Measurements from ENCODE around the gene ST8SIA6.
"Not testable (repeated sequence)": the region's sequence is repeated elsewhere in the genome, so short reads cannot be mapped to it uniquely, and the experiment has no call there.

Gene ST8SIA6, protein sequence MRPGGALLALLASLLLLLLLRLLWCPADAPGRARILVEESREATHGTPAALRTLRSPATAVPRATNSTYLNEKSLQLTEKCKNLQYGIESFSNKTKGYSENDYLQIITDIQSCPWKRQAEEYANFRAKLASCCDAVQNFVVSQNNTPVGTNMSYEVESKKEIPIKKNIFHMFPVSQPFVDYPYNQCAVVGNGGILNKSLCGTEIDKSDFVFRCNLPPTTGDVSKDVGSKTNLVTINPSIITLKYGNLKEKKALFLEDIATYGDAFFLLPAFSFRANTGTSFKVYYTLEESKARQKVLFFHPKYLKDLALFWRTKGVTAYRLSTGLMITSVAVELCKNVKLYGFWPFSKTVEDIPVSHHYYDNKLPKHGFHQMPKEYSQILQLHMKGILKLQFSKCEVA

DNA sequence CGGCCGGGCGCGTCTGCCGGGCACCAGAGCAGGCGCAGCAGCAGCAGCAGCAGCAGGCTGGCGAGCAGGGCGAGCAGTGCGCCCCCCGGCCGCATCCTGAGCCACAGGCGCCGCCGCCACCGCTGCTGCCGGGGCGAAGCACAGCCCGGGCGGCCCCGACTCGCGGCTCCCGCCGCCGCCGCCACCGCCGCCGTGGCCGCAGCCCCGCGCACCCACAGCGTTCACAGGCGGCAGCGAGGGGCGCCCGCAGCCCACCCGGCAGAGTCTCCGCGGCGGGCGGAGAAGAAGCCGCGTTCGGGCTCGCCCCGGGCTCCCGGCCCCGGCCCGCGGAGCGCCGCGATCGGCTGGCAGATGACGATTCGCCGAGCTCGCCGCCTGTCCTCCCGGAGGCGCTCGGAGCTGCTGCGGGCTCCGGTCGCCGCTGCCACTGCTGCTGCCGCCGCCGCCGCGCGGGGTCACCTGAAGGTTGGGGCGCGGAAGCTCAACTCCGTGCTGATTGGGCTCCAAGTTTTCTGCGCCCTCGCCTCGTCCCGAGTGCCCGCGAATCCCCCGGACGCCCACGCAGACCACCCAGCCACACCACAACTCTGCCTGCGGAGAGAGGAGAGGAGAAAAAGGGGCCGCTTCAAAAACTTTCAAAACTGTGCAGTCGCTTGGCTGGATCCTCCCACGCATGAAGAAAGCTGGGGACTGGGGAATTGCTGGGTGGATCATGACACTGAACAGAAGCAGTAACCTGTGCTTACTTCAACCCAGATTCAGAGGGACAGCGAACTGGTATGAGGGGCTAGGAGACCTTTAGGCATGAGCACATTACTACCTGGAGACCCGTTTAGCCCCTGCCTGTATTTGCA, at the start of gene ST8SIA6:
TSS of gene ST8SIA6 (minus strand) at position 435 of the 854 bp plus-strand sequence. CDS start at position 95, 340 bp downstream.
- peak; percentile 47 for DNase-seq

DNA sequence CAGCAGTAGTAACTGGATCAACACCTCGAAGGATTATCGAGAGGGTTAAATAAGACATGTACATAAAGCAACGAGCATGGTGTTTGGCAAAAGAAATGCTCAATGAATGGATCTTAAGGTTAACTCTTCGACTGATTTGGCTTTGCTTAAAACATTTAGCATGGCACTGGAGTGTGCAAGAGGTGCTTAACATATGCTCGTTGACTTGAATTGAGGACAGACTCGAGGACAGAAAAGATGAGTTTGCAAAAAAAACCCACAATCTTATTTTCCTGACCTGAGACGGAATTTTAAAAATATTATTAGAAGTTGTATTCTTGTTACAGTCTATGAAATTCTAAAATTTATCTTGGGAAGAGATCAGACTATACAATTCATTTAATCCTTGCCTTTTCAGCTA, 49.4 kb upstream of the ST8SIA6 start:
- no peak for DNase-seq

DNA sequence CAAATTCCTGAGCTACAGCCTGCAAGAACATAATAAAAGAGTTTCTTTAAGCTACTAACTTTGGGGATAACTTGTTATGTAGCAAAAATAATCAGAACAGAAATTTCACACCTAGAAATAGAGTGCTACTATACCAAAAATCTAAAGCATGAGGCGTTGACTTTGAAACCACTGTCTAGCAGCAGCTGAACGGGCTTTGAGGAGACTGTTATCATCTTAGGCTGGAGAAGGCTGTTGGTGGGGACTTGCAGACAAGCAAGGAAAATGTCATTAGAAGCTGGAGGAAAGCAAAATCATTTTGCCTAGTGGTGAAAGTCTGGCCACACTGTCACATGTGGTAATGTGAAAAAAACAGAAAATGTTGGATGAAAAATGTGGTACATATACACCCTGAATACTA, 48.4 kb upstream of the ST8SIA6 start:
- DNase-seq, result no peak

DNA sequence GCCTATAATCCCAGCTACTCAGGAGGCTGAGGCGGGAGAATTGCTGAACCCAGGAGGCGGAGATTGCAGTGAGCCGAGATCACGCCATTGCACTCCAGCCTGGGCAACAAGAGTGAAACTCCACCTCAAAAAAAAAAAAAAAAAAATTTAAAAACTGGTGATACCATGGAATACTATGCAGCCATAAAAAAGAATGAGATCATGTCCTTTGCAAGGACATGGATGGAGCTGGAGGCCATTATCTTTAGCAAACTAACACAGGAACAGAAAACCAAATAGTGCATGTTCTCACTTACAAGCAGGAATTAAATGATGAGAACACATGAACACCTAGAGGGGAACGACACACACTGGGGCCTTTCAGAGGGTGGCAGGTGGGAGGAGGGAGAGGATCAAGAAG, 44.6 kb upstream of the ST8SIA6 start:
- not testable (repeated sequence) for DNase-seq

DNA sequence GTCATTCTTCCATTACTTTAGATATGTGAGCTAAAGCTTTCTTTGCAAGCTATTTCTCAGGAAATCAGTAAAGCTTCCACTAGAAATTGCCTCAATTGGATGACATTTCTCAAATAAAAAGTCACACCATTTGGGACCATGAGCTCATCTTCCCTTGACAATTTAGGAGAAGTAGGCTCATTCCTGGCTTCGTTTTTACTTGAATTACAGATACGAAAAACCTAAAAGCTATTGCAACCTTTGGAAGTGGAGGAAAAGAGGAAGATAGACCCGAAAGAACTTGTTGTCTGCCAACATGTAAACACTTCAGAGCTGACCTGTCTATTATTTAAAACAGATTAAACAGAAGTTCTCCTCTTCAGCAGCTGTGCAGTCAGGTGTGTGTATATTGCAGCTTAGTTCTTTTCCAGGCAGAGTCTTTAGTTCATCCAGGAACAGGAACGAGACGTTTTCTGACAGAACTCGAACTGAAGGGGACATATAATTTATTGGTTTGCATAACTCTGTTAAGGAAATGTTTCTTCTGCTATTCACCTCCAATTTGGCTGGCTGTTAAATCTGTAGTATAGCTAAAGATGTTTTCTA, 43.1 kb upstream of the ST8SIA6 start:
- no peak for DNase-seq

DNA sequence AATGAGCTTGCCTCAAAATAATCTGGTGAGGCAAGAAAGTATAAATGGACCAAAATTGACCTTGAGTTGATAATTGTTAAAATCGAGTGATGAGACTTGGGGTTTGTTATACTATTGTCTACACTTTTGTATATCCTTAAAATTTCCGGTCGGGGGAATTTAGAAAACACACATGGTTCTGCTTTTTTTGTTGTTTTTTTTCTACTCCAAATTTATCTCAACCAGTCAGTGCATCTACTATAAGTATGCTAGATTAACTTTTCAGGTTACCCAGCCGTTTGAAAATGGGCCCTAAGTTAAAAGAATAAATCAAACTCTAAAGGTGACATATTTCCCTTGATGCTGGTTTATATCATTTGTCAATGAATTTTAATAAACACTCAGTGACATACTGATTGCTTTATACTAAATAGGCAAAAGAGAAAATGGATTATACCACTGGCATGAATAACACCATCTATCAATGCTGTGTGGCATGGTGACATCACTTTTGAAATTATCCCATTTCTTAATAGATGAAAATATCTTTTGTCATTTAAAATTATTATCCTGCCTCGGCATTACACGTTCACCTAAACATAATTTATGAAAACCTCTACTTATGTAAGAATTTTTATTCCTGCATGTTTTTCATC, 40.3 kb upstream of the ST8SIA6 start:
- no peak for DNase-seq

DNA sequence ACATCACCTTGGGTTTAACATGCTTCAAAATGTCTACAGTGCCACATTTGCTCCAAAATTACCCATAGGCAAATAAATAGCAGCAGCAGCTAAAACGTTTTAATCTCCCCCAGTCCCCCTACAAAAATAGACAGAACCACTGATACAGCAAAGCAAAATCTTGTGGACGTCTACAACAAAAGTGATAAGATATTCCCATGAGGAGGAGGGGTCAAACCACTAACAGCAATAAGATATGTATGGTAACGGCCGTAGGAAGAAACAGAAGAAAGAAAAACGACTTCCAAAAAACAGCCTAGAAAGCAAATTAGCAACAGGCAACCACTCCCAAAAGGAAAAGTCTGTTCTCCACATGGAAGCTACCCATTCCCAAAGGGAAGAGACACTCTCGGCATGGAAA, 34.5 kb upstream of the ST8SIA6 start:
- DNase-seq, result no peak

DNA sequence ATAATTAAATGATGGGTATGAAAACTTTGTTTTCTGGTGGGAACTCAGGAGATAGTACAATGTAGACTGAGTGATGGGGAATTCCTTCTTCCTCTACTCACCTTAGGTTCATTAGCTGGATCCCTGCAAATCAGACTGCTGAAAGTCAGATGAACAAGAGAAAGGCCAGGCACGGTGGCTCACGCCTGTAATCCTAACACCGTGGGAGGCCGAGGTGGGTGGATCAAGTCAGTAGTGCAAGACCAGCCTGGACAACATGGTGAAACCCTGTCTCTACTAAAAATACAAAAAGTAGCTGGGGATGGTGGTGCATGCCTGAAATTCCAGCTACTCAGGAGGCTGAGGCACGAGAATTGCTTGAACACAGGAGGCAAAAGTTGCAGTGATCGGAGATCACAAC, 28.7 kb upstream of the ST8SIA6 start:
- DNase-seq, result no peak

DNA sequence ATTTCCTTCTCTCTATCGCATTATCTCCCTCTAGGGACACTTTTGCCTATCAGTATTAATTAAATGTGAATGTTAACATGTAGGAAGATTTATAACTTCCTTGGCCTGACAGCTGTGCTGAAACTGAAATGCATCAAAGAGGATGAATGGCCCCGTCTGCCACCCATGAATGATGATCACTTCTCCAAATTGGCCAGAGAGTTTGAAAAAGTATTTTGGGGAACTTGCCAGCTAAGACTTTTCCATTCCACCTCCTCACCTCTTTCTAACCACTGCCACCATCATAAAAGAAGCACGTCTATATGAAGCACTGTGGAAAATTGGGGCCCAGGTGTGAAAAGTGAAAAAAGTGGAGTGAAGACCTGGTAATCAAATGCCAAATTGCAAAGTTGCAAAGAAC, 25.4 kb upstream of the ST8SIA6 start:
- DNase-seq, result no peak

DNA sequence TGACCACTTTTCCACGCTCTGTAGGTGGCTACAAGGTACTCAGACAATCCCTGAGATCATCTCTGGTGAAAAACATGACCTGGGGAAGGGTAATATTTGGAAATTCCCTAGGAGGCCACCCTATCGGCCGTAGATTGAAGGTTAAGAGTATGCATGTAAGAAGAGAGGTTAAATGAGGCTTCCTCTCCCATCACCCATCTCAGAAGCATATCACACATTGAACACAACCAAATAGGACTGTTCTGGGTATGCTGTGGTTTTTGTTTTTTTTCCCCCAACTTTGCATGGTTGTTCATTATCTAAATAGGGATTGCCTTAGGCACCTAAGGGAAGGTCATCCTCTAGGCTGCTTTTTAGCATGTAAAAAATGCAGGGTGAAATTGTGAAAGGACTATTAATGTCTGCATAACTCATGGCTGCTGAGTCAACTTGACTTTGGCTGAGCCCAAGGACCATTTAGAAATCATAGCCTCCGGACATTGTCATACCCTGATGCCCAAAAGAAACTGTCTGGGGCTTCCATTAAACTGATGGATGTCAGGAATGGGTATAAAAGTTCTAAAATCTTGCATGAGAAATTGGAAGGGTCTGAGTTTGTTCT, 24.7 kb upstream of the ST8SIA6 start:
- DNase-seq, result no peak

DNA sequence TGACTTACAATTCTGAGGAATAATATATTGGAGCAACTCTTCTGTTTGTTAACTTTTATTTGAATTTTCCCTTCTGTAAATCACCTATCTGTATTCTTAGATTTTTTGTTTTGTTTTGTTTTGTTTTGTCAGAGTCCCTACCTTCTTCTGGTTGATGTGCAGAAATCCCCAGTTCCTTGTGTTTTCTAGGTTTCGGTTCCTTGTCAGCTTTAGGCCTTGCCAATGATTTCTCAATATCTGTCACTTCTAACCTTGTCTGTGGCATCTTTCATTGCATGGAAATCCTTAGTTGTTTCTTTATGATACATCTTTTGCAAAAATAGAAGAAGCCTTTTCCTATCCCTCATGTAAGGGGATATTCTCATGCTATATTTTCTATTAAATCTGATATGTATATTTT, 21.7 kb upstream of the ST8SIA6 start:
- no peak for DNase-seq

DNA sequence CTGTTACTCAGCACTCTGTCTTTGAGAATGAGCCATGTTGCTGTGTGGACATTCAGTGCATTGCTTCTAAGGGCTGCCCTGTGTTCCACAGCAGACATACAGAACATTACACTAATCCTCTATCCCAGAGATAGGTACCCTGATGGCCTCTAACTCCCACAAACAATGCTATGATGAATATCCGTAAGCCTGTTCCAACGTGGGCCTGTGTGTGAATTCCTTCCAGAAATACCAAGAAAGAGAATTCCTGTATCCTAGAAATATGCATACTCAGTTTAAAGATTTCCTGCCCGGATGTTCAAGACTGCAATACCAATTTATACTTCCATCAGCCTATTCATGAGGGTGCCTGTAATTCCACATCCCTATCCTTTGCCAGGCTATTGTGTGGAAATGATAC, 21.3 kb upstream of the ST8SIA6 start:
- DNase-seq, result no peak

DNA sequence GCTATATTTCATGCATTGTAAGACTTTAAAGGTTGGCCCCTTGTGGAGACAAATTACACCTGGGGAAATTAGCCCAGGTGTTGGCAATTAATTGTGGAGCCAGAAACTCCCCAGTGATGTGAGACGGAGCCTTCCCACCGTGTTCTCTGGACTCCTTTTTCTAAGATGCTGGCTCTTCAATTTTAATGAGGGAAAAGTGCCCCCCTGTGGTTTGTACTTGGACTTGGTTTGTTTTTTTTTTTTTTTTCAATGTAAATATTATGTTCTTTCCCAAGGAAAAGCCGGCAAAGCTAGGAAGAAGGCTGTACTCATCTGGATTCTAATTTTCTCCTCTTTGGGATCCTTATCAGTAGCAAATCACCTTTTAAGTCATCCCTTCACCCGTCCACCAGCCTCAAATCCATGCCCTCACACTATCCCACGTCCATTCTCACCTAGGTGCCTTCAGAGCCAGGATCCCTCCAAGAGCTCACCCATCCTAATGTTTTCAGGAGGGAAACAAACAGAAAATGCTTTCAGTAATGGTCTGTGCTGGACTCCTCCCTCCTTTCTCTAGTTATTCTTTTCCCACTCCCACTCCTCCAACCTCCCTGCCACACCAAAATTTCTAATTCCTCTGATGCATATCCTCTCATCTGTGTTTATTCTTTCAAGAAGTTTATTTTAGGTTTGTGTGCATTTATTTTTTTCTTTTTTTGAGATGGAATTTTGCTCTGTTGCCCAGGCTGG, 20.4 kb upstream of the ST8SIA6 start:
- no peak for DNase-seq

DNA sequence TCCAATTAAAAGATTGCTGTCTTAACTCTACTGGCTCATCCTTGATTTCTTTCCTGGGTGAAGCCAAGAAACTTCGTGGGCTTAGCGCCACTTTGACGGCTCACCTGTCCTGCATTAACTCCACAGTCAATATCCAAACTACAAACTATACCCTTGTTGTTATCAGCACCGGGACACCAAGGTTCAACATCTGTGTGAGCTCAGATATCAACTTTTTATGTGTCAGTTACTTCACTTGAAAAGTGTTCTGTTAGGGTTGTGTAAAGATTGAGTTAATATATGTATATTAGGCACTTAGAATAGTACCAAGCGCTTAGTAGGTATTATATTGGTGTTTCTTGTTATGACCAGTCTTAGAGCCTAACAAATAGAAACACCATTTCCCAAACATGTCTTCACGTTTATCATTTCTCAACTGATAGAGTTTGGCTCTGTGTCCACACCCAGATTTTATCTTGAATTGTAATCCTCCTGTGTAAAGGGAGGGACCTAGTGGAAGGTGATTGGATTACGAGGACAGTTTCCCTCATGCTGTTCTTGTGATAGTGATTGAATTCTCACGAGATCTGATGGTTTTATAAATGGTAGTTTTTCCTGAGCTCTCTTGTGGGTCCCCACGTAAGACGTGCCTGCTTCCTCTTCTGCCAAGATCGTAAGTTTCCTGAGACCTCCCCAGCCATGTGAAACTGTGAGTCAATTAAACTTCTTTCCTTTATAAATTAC, 19.0 kb upstream of the ST8SIA6 start:
- no peak for DNase-seq

DNA sequence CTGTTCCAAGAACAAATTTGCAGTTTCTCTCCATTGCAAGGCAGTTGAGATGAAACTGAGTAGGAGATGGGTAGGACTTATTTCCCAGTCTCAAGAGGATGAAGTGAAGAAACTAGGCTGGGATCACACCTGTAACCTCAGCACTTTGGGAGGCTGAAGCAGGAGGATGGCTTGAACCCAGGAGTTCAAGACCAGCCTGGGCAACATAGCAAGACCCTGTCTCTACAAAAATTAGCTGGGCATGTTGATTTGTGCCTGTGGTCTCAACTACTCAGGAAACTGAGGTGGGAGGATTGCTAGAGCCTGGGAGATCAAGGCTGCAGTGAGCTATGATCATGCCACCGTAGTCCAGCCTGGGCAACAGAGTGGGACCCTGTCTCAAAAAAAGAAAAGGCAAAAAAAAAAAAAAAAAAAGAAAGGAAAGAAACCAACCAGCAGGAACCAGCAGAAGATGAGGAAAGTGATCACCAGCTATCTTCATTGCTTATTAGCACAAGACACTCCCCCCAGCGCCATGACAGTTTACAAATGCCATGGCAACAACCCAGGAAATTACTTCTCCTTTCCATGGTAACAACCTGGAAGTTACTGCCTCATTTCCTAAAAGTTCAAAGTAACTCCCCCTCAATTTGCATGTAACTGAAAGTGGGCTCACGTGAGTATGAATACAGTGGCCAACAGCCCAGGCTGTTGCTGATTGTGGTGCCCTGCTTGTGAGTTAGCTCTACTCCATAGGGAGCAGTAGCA, 18.3 kb upstream of the ST8SIA6 start:
- no peak for DNase-seq

DNA sequence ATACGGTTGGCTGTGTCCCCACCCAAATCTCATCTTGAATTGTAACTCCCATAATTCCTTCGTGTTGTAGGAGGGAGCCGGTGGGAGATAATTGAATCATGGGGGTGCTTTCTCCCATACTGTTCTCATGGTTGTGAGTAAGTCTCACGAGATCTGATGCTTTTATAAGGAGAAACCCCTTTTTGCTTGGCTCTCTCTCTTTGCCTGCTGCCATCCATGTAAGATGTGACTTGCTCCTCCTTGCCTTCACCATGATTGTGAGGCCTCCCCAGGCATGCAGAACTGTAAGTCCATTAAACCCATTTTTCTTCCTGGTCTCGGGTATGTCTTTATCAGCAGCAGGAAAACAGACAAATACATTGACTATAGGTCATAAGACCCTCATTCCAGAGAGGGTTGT, 15.9 kb upstream of the ST8SIA6 start:
- no peak for DNase-seq

DNA sequence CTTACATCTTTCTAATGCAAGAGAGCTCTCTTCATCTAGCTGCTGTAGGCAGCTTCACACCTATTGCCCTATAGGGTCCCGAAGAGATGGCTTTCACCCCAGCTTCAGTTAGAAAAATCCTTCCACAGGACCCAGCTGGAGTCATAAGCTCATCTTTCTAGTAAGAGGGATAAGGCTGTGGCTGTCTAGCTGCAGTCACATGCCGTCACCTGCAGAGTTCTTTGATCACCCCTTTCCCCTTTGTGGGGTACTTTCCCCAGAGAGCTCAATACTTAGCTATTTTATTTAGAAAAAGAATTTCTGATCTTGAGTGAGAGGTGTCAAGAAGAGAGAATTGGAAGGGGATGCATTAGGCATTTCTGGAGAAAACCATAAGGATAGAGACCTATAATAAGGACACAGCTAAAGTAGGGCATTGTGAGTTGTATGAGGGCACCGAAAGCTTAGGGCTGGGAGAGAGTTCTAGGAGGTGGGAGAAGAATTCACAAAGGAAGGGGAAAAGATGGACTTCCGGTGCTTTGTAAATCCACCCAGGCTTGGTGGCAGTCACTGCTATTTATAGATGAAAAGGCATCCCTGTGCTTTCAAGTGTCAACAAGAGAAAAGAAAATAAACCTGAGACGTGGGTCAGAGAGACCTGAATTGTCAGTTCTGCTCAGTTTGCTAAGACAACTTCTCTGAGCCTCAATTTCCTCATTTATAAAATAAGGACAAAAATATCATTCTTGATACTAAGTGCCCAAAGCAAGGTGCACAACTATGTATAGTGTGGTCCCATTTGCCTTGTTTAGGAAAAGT, 11.1 kb upstream of the ST8SIA6 start:
- DNase-seq, result no peak

DNA sequence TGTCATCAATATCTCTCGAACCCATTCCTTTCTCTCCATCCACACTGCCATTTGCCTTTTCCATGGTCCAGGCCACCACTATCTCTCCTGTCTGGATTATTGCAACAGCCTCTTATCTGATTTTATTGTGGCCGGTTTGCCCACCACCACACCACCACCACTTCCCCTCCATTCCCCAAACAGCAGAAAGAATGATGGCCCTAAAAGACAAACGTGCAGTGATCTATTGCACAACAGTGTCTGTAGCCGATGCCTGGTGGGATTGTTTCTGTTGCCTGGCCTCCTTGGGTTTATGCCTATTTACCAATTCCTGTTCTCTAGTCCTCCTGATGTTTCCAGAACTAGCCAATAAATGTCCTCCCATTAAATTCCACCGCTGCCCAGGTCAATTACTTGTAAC, 10.2 kb upstream of the ST8SIA6 start:
- DNase-seq, result no peak

DNA sequence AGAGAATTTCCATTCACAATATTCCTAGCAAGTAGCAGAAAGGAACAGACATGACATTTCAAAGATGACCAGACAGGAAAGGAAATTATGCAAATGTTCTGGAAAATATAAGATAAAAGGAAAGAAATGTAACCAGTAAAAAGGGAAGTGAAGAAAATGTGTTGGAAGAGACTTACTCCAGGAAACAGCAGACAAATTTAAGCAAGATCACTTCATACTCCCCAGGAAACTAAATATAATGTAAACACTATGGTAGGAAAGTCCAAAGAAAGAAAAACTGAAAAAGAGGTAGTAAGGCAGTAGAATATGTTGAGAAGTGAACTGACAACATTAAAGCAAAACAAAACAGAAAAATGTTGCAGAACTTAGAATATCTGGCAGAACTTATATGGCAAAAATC, 6.4 kb upstream of the ST8SIA6 start:
- DNase-seq, result no peak

DNA sequence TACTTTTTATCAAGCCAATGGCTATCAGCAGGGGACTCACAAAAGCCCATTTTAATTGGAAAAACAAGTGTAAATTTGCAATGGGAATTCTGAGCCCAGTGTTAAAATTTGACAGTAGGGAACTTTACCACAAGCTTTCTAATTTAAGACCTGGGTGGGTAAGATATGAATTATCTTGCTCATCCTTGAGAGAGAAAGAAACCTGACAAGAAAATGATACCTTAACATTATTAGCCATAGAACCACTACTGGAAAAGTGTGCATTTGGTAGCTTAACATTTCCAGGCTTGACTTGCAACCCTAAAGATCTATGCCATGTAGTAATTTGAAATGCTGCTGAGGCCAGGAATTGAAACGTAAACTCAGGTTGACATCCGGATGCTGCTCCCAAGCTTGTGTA, 2.7 kb upstream of the ST8SIA6 start:
- no peak for DNase-seq

Measured in activated CD4-positive, alpha-beta T cell treated with anti-CD3 and anti-CD28 coated beads, Interleukin-2, amount 50 U/mL, for 1 hour (primary cell).